Measurements from ENCODE around the gene SHC2.
"Not testable (repeated sequence)": the region's sequence is repeated elsewhere in the genome, so short reads cannot be mapped to it uniquely, and the experiment has no call there.

Gene SHC2

DNA sequence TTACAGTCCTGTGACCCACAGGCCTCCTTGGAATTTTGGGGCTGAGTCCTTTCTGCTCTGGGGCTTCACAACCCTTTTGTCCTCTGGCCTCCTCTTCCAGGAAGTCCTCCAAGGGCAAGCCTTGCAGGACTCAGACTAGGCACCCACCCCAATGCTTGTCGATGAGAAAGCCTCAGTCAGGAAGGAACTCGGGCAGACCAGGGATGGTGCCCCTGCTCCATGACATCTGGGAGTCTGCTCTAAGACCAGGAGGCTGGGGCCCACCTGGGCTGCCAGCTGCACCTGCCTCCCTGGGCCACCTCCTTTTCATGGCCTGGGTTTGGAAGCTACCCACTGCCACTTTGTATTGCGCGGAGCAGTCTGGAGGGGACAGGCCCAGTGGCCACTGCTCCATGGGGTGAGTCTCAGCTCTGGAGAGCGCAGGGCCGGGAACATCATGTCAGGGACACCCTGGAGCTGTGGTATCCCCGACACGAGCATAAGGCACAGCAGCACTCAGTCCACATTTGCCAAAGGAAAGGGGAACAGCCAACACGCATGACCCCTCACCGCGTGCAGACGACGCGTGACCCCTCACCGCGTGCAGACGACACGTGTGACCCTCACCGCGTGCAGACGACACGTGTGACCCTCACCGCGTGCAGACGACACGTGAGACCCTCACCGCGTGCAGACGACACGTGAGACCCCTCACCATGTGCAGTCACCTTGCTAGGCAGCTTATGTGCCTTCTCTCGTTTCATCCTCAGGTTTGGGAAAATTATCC is 62.7 kb downstream of the SHC2 start:
- Histone ChIP-seq H3K27ac (no peak overlapping the region), H3K9ac (ENCODE audit: insufficient read length) (no peak overlapping the region), H3K4me3 (no peak overlapping the region), H3K36me3 (ENCODE audit: insufficient read depth, low read length) (no peaks in the 10 kb centered on the region), H3K9me3 (ENCODE audit: low read depth, low read length) (no peaks in the 10 kb centered on the region)
- TF ChIP-seq FOXP2 (optimal IDR thresholded peaks at IDR 0.05; ENCODE audit: control extremely low read depth, extremely low read length, insufficient read depth) (no peak), POLR2AphosphoS5 (IDR thresholded peaks at IDR 0.05; ENCODE audit: borderline replicate concordance, low read depth, low read length) (no peak), EZH2 (IDR thresholded peaks at IDR 0.05) (no peak)
- no peak for DNase-seq (ENCODE audit: low read depth, low spot score)

DNA sequence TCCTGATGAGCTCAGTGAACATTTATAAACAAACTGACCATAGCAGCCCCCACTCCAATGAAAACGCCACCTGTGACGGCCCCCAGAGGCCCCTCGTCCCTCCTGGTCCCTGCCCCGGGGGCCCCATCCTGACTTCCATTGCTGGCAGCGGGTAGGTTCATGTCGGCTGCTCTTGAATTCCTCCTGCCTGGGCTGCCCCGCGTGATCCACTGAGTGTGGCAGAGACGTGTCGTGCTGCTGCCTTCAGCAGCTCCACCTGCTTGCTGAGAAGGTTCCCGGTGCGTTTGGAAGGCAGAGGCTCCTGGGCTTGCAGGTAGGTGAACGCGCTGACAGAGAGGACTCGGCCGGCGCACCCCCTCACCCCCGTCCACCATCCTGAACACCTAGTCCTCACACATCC is 63.5 kb downstream of the SHC2 start:
- Histone ChIP-seq H3K36me3 (ENCODE audit: insufficient read depth, low read length) (no peaks in the 10 kb centered on the region), H3K9me3 (ENCODE audit: low read depth, low read length) (no peaks in the 10 kb centered on the region), H3K4me3 (no peak overlapping the region), H3K9ac (ENCODE audit: insufficient read length) (no peak overlapping the region), H3K27ac (no peak overlapping the region)
- TF ChIP-seq POLR2AphosphoS5 (IDR thresholded peaks at IDR 0.05; ENCODE audit: borderline replicate concordance, low read depth, low read length), result no peak
- no peak for DNase-seq (ENCODE audit: low read depth, low spot score)

DNA sequence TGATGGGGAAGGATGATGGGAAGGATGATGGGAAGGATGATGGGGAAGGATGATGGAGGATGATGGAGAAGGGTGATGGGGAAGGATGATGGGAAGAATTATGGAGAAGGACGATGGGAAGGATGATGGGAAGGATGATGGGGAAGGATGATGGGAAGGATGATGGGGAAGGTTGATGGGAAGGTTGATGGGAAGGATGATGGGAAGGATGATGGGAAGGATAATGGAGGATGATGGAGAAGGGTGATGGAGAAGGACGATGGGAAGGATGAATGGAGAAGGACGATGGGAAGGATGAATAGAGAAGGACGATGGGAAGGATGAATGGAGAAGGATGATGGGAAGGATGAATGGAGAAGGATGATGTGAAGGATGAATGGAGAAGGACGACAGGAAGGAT is 65.4 kb downstream of the SHC2 start:
- H3K9me3 ChIP-seq (ENCODE audit: low read depth, low read length), result no peaks in the 10 kb centered on the region
- no peak overlapping the region for H3K9ac ChIP-seq (ENCODE audit: insufficient read length)
- H3K4me3 ChIP-seq, result no peak overlapping the region
- TF ChIP-seq EZH2 (IDR thresholded peaks at IDR 0.05) (no peak), FOXP2 (optimal IDR thresholded peaks at IDR 0.05; ENCODE audit: control extremely low read depth, extremely low read length, insufficient read depth) (no peak), POLR2AphosphoS5 (IDR thresholded peaks at IDR 0.05; ENCODE audit: borderline replicate concordance, low read depth, low read length) (no peak)
- no peaks in the 10 kb centered on the region for H3K36me3 ChIP-seq (ENCODE audit: insufficient read depth, low read length)
- no peak overlapping the region for H3K27ac ChIP-seq
- DNase-seq (ENCODE audit: low read depth, low spot score), result no peak

DNA sequence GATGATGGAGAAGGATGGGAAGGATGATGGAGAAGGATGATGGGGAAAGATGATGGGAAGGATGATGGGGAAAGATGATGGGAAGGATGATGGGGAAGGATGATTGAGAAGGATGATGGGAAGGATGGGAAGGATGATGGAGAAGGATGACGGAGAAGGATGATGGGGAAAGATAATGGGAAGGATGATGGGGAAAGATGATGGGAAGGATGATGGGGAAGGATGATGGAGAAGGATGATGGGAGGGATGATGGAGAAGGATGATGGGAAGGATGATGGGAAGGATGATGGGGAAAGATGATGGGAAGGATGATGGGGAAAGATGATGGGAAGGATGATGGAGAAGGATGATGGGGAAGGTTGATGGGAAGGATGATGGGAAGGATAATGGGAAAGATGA is 66.0 kb downstream of the SHC2 start:
- not testable (repeated sequence) for DNase-seq (ENCODE audit: low read depth, low spot score); H3K4me3 ChIP-seq; H3K9ac ChIP-seq (ENCODE audit: insufficient read length); H3K9me3 ChIP-seq (ENCODE audit: low read depth, low read length); H3K36me3 ChIP-seq (ENCODE audit: insufficient read depth, low read length); H3K27ac ChIP-seq

DNA sequence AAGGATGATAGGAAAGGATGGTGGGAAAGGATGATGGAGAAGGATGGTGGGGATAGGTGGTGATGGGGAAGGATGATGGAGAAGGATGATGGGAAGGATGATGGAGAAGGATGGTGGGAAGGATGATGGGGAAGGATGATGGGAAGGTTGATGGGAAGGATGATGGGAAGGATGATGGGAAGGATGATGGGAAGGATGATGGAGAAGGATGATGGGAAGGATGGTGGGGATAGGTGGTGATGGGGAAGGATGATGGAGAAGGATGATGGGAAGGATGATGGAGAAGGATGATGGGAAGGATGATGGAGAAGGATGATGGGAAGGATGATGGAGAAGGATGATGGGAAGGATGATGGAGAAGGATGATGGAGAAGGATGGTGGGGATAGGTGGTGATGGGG is 67.3 kb downstream of the SHC2 start:
- H3K27ac ChIP-seq; H3K36me3 ChIP-seq (ENCODE audit: insufficient read depth, low read length); H3K9ac ChIP-seq (ENCODE audit: insufficient read length); H3K4me3 ChIP-seq; H3K9me3 ChIP-seq (ENCODE audit: low read depth, low read length); DNase-seq (ENCODE audit: low read depth, low spot score): not testable (repeated sequence)

DNA sequence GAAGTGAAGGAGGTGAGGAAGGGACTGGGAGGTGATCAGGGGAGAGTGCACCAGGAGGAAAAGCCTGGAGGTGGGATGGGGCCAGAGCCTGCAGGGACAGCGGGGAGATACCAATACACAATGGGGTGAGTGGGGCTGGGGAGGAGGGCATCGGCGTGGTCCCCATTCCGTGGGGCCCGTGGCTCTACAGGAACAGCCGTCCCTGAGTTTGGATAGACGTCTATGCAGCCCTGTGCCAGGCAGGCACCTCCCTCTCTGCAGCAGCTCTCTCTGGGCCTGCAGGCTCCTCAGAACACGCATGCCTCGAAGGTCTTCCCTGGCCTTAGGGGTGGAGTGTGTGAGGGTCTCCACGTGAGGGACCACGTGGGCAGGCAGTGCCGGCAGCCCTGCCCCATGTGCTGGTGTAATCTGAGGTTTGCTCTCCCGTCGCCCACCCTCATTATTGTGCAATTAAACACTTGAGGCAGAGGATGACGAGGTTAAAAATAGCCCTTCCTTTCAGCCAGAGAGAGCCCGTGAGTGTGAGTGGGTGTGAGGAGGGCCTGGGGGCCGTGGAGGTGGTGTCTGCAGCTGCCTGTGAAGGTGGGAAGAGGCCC is 68.4 kb downstream of the SHC2 start:
- H3K9me3 ChIP-seq (ENCODE audit: low read depth, low read length), result no peaks in the 10 kb centered on the region
- H3K9ac ChIP-seq (ENCODE audit: insufficient read length), result no peak overlapping the region
- no peak overlapping the region for H3K27ac ChIP-seq
- TF ChIP-seq POLR2AphosphoS5 (IDR thresholded peaks at IDR 0.05; ENCODE audit: borderline replicate concordance, low read depth, low read length) (no peak), FOXP2 (optimal IDR thresholded peaks at IDR 0.05; ENCODE audit: control extremely low read depth, extremely low read length, insufficient read depth) (no peak), EZH2 (IDR thresholded peaks at IDR 0.05) (no peak)
- no peaks in the 10 kb centered on the region for H3K36me3 ChIP-seq (ENCODE audit: insufficient read depth, low read length)
- DNase-seq (ENCODE audit: low read depth, low spot score), result no peak
- no peak overlapping the region for H3K4me3 ChIP-seq

DNA sequence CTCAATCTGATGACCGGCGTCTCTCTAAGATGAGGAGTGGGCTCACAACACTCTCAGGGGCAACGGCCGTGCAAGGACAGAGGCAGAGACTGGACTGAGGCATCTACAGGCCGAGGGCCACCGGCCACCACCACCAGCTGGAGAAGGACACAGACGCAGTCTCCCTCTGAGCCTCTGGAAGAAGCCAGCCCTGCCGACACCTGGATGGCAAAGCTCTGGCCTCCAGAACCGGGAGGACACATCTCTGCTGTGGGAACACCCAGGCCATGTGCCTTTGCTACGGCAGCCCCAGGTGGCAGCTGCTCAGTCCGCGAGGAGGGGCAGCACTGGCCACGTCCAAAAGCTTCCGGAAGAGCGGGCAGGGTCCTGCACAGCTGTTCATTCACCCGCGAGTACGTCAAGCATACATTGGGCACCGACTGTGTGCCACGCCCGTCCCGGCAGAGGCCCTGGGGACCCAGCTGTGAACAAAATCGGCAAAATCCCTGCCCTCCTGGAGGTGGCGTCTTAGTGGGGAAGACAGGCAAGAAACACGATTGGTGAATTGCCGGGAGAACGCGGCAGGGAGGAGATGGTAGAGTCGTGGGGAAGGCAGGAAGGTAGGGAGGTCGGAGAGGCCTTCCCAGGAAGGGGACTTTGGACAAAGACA is 69.0 kb downstream of the SHC2 start:
- no peak overlapping the region for H3K27ac ChIP-seq
- H3K4me3 ChIP-seq, result no peak overlapping the region
- H3K9ac ChIP-seq (ENCODE audit: insufficient read length), result no peak overlapping the region
- H3K36me3 ChIP-seq (ENCODE audit: insufficient read depth, low read length), result no peaks in the 10 kb centered on the region
- TF ChIP-seq EZH2 (IDR thresholded peaks at IDR 0.05) (no peak), FOXP2 (optimal IDR thresholded peaks at IDR 0.05; ENCODE audit: control extremely low read depth, extremely low read length, insufficient read depth) (no peak), POLR2AphosphoS5 (IDR thresholded peaks at IDR 0.05; ENCODE audit: borderline replicate concordance, low read depth, low read length) (no peak)
- H3K9me3 ChIP-seq (ENCODE audit: low read depth, low read length), result no peaks in the 10 kb centered on the region
- DNase-seq (ENCODE audit: low read depth, low spot score), result no peak

DNA sequence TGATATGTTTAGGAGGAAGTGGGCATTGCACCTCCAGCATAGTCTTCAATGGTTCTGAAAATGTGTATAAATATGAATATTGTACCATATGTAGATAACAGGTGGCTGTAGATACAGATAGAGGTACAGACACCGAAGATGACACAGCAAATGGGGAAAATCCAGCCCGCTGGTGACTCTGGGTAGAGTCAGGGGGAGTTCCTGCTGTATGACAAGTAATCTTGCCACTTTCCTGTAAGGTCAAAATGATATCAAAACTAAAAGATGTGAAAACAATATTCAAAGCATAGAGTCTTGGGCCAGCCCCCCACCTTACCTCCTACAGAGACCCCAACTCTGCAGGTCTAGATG is 69.7 kb downstream of the SHC2 start:
- no peak for TF ChIP-seq FOXP2 (optimal IDR thresholded peaks at IDR 0.05; ENCODE audit: control extremely low read depth, extremely low read length, insufficient read depth)
- TF ChIP-seq POLR2AphosphoS5 (IDR thresholded peaks at IDR 0.05; ENCODE audit: borderline replicate concordance, low read depth, low read length), result no peak
- no peak for TF ChIP-seq EZH2 (IDR thresholded peaks at IDR 0.05)
- no peaks in the 10 kb centered on the region for H3K9me3 ChIP-seq (ENCODE audit: low read depth, low read length)
- H3K36me3 ChIP-seq (ENCODE audit: insufficient read depth, low read length), result no peaks in the 10 kb centered on the region

More for the DNA sequence above, 69.7 kb downstream of the SHC2 start:
- DNase-seq (ENCODE audit: low read depth, low spot score), result no peak
- H3K27ac ChIP-seq, result no peak overlapping the region
- no peak overlapping the region for H3K4me3 ChIP-seq
- H3K9ac ChIP-seq (ENCODE audit: insufficient read length), result no peak overlapping the region

Measured in SK-N-MC (cell line).